GM19043 (cell line): ENCODE data around the gene RCC2.
"Not testable (repeated sequence)": the region's sequence is repeated elsewhere in the genome, so short reads cannot be mapped to it uniquely, and the experiment has no call there.

Experiments used
- ATAC-seq: cut with Tn5 transposase; IDR thresholded peaks from one replicate; pipeline ENCODE4 v1.9.1; 2021; ENCODE audit warnings: low read depth; ENCODE audit not compliant: unreplicated experiment

RCC2 gene

GRCh38 chr1:17422461-17422860 is 17.0 kb downstream of the RCC2 start:
- no peak for ATAC-seq

GRCh38 chr1:17420391-17420918 is 19.0 kb downstream of the RCC2 start:
- ATAC-seq: no peak

GRCh38 chr1:17419626-17420328 is 19.7 kb downstream of the RCC2 start:
- ATAC-seq: no peak

GRCh38 chr1:17416389-17416788 is 23.1 kb downstream of the RCC2 start:
- no peak for ATAC-seq

- no peak for ATAC-seq
These were observed 25.5 kb downstream of the RCC2 start for GRCh38 chr1:17414022-17414421.

- no peak for ATAC-seq
These were observed 27.2 kb downstream of the RCC2 start for GRCh38 chr1:17412093-17412870.

GRCh38 chr1:17409391-17409811 is 30.1 kb downstream of the RCC2 start:
- ATAC-seq: no peak

- ATAC-seq: not testable (repeated sequence)
These were observed 31.5 kb downstream of the RCC2 start for GRCh38 chr1:17407786-17408514.

- ATAC-seq: not testable (repeated sequence)
These were observed 32.6 kb downstream of the RCC2 start for GRCh38 chr1:17406760-17407475.

GRCh38 chr1:17405898-17406759 is 33.3 kb downstream of the RCC2 start:
- no peak for ATAC-seq

GRCh38 chr1:17404820-17405219 is 34.7 kb downstream of the RCC2 start:
- ATAC-seq: no peak

GRCh38 chr1:17404034-17404684 is 35.3 kb downstream of the RCC2 start:
- ATAC-seq: no peak

GRCh38 chr1:17403081-17403480 is 36.4 kb downstream of the RCC2 start:
- no peak for ATAC-seq

GRCh38 chr1:17401841-17402240 is 37.6 kb downstream of the RCC2 start:
- no peak for ATAC-seq

GRCh38 chr1:17400725-17401341 is 38.6 kb downstream of the RCC2 start:
- no peak for ATAC-seq

GRCh38 chr1:17397910-17398695 is 41.4 kb downstream of the RCC2 start:
- no peak for ATAC-seq

GRCh38 chr1:17393230-17393629 is 46.2 kb downstream of the RCC2 start:
- ATAC-seq: no peak

GRCh38 chr1:17392199-17392740 is 47.2 kb downstream of the RCC2 start:
- ATAC-seq: no peak
